ENCODE measurements around the gene SEMA6B.
A peak's percentile ranks its signal among the peaks of the same experiment; 100 is the strongest.
"Not testable (repeated sequence)": the region's sequence is repeated elsewhere in the genome, so short reads cannot be mapped to it uniquely, and the experiment has no call there.

The SEMA6B gene

GRCh38 chr19:4570402-4570801, 10.9 kb upstream of the SEMA6B start:
- DNase-seq = no peak

DNA sequence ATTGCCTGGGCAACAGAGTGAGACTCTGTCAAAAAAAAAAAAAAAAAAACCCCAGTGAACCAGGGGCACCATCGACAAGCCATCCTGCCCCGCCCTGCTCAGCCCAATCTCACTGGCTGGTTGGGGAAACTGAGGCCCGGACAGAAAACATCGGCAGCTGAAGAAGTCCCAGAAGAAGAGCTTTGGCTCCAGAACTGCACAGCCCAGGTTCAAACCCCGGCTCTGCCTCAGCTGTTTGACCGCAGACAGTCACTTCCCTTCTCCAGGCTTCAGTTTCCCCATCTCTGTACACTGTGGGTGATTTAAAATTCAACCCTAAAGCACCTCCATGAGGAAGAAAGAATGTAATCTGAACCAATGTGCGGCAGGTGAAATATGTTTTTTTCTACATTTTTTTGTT, 9.4 kb upstream of the SEMA6B start:
- no peak for DNase-seq

- peak; percentile 90 for DNase-seq
These were observed 8.1 kb upstream of the SEMA6B start for GRCh38 chr19:4567584-4568071.

DNA sequence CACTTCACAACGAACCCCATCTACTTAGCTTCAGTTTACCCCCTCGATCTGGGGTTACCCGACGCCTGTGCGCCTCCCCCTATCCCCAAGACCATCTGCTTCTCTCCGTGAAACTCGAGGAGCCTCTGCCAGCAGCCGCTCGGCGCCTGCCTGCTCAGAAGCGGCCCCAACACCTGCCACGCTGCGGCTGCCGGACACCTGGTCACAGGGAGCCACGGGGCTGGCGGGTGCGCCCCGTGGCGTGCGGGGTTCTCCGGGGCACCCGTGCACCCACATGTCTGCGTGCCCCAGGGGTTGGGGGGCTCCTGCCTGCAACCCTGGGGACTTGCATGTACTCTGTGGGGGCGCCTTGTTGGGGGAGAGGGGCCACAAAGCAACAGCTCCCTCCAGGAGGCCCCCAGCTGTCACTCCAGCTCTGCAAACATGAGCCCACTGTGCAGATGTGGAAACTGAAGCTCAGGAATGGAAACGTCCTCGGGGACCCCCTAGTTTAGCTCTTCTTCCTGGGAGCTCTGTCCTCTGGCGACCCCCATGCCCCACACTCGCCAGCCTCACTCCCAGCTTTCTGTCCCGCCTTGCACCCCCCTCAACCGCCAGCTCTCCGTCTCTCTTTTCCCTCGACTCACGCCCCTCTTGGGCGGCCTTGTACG, 7.0 kb upstream of the SEMA6B start:
- no peak for DNase-seq

DNA sequence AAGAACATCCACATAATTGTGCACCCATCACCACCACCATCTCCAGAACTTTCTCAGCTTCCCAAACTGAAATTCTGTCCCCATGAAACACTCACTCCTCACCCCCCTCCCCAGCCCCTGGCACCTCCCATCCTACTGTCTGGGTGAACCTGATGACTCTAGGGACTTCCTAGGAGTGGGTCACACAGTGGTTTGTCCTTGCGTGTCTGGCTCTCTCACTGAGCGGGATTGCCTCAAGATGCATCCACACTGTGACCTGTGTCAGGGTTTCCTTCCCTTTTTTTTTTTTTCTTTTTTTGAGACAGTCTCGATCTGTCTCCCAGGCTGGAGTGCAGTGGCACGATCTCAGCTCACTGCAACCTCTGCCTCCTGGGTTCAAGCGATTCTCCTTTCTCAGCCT, 4.1 kb upstream of the SEMA6B start:
- not testable (repeated sequence) for DNase-seq

DNA sequence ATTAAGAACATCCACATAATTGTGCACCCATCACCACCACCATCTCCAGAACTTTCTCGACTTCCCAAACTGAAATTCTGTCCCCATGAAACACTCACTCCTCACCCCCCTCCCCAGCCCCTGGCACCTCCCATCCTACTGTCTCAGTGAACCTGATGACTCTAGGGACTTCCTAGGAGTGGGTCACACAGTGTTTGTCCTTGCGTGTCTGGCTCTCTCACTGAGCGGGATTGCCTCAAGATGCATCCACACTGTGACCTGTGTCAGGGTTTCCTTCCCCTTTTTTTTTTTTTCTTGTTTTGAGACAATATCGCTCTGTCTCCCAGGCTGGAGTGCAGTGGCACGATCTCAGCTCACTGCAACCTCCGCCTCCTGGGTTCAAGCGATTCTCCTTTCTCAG, 2.6 kb upstream of the SEMA6B start:
- DNase-seq = not testable (repeated sequence)

GRCh38 chr19:4557971-4558941, 1.2 kb downstream of the SEMA6B start:
- peak; percentile 73 for DNase-seq

GRCh38 chr19:4557144-4557970, 2.1 kb downstream of the SEMA6B start:
- peak; percentile 54 for DNase-seq

DNA sequence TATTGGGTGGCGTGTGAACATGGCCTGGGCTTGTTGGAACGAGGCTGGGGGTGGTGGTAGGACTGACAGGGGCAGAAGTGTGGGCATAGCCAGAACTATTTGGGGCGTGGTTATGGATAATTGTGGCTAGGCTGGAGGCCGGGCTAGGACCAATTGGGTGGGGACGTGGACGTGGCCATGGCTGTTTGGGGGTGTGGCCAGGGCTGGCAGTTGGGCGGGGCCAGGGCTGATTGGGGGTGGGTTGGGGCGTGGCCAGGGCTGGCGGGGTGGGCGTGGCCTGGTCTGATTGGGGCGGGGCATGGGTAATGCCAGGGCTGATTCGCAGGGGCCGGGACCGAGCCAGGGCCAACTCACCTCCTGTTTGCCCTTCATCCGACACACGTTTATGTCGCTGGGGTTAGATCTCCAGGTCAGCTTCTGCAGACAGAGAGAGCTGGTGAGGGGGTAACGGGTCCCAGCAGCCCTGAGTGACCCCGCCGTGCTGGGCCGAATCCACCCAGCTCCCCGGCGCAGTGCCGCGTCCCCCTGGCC, 2.8 kb downstream of the SEMA6B start:
- peak; percentile 68 for DNase-seq

DNA sequence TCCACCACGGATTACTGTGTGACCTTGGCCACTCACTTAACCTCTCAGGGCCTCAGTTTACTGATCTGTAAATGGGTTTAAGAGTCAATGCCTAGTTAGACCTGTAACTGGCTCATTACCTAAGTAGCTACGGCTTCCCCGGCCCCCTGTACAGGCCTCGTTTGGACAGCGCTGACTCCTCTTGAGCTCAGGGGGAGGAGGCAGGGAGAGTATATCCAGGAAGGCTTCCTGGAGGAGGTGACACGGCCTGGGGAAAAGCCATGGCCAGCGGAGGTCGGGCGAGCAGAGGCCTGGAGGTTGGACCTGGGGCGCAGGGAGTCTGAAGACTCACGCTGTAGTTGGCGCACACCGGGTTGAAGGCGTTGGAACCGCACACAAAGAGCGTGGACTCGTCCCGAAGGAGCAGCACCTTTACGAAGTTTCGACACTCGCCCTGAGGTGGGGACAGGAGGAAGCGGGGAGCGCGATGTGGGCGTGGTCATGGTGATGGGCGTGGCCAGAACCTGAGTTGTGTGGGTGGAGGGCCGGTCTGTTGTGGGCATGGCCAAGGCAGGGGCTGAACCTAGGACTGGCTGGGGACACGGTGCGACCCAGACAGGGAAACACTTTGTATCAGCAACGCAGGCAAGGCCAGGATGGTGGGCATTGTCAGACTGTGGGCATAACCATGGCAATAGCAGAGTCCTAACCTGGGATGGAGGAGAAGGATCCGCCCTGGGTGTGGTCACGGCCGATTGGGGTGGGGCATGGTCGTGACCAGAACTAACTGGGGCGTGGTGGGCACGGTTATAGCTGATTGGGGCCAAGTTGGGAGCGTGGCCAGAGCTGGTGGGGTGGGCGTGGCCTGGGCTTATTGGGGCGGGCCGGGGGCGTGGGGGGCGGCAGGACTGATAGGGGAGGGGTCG, 3.6 kb downstream of the SEMA6B start:
- DNase-seq = no peak

DNA sequence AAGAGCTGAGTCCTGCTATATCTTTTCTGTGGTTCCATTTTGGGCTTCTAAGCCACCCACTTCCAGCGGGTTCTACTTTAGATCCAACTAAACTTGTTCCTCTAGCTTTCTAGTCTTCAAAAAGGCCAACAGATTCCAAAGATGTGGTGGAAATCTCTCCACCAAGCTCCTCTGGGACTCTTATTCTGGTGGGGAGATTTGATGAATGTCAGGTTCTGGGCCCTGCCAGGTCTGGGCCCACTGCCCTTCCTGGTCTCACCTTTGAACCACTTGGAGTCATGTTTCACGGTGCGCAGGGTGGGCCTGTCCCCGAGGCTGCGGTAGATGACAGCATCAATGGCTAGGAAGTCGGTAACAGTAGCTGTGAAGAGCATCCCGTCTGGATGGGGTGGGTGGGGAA, 4.8 kb downstream of the SEMA6B start:
- DNase-seq = no peak

GRCh38 chr19:4553775-4554174, 5.7 kb downstream of the SEMA6B start:
- no peak for DNase-seq

- no peak for DNase-seq
These were observed 6.3 kb downstream of the SEMA6B start for GRCh38 chr19:4553092-4553695.

- DNase-seq = no peak
These were observed 7.0 kb downstream of the SEMA6B start for GRCh38 chr19:4552525-4552819.

- no peak for DNase-seq
These were observed 8.9 kb downstream of the SEMA6B start for GRCh38 chr19:4550479-4551050.

DNA sequence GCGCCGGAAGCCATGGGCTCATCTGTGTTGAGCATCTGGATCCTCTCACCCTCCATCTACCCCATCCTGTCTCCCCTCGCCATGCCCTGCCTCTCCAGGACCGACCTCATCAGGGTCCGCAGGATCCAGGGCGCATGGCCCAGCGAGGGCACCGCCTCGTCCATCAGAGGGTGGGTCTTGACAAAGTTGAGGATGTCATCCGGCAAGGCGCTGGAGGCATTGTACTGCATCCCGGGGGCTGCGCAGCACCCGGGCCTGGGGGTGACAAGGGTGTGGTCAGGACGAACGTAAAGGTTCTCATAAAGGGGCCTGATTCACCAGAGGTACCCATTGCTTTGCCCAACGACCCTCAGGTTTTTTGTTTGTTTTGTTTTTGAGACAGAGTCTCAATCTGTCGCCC, 9.5 kb downstream of the SEMA6B start:
- DNase-seq = no peak

GRCh38 chr19:4548238-4548584, 11.3 kb downstream of the SEMA6B start:
- DNase-seq = no peak

DNA sequence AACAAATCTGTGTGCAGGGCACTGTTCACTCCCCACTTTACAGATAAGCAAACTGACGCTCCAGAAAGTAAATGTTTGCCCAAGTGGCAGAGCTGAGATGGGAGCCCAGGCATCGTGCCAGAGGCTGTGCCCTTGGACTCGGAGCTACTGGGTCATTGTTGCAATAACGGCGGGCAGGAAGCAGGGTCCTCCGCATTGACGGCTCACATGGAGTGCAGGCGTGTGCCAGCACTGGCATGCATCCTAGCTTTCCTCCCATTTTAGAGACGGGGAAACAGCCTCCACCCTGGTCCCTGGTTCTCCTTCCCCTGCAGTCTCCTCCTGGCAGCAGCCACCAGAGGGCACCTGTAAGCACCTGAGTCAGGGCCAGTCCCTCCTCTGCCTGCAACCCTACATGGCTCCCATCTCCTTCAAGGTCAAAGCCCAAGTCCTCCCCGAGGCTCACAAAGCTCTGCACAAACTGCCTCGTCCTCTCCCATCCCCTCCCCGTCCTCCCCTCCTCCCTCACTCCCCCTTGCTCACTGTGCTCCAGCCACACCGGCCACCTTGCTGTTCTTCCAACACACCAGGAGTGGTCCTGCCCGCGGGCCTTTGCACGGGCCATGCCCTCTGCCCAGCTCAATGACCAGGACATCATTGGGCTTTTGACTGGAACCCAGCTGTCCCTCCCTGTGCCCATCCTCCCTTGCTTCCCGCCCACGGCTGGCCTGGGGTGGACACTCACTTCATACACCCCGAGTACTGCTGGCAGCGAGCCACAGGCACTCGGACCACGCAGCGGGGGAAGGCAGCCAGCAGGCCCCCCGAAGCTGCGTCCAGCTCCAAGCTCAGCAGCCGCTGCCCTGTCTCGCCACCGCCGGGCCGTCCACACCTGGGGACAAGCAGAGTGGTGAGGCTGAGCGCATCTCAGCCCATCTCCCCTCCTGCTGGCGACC, 11.9 kb downstream of the SEMA6B start:
- DNase-seq = peak; percentile 49

DNA sequence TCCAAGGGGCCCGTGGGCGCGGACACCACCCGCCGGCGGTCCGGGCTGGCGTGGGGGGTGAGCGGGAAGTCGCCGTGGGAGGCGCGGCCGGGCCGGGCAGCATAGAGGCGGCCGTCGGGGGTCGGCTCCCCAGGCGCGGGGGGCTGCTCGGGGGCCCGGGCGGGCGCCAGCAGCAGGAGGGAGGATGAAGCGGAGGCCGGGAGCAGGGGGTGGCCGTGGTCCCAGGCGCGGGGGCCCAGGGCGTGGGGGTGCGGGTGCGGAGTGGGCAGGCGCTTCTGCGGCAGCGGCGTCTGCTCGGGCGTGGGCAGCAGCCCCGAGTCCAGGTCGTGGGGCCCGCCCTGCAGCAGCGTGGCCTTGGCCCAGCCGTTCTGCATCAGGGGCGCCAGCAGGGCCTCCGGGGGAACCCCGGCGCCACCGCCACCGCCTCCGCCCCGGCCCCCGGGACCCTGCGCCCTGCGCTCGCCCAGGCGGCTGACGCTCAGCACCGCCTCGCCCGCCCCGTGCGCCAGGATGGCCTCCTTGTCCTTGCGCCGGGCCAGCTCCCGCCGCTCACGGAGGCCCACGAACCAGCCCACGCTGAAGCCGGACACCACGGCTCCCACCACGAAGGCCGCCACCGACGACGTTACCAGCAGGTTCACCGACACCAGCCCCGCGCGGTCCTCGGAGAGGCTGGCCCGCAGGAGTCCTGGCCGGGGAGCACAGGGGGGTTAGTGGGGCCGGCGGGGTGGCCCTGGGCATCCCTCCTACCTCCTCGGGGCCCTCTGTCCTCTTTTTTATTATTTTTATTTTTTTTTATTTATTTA, 15.4 kb downstream of the SEMA6B start:
- no peak for DNase-seq

Measured in stimulated activated CD8-positive, alpha-beta memory T cell treated with anti-CD3 and anti-CD28 coated beads, Interleukin-4, amount 100 ng/mL, for 48 hours (primary cell).